HepG2 (cell line): ENCODE results near the gene MDP1. TPM values are rescaled to one million over a fixed set of nuclear protein-coding genes. Genes with fewer than 3 reads are reported as not detected.
"Not testable (repeated sequence)": the region's sequence is repeated elsewhere in the genome, so short reads cannot be mapped to it uniquely, and the experiment has no call there.

Source experiments
- ATAC-seq: fragments of 200-7000 bp; cut with Tn5 transposase; 3 replicates; pipeline ENCODE4 v1.9.1; 2020; ENCODE audit warnings: mild to moderate bottlenecking, moderate library complexity
- BruUV-seq: library from RNA; stranded (reverse); fragments of 400-500 nt; replicated peaks from 2 replicates; lab custom pipeline; 2021; lab: Mats Ljungman, UMichigan
- CTCF ChIA-PET: fragments of 300-600 bp; formaldehyde crosslinking; extraction: SDS; loops from one replicate; lab custom pipeline; 2021; ENCODE audit warnings: low total read pairs, inconsistent platforms, low intra/inter-chr PET ratio; lab: Yijun Ruan, JAX
- POLR2A ChIA-PET: fragments of 350-600 bp; sonication (Branson Sonifier 250); formaldehyde crosslinking; loops from one replicate; lab custom pipeline; 2020; ENCODE audit warnings: antibody characterized with exemption, inconsistent platforms; lab: Yijun Ruan, JAX
- DNase-seq: peaks from one replicate; pipeline ENCODE4 v3.0.0-alpha.2; 2015; ENCODE audit warnings: low spot score
- FAIRE-seq: peaks from 3 replicates; lab custom pipeline; 2011; peaks lifted over from hg19 to GRCh38; lab: Jason Lieb, UNC
- H2AFZ ChIP-seq: one replicate; pipeline ENCODE4 v1.6.1; 2011; ENCODE audit warnings: low read length, inconsistent platforms
- H3K27ac ChIP-seq: fragments of 300-600 bp; 3 replicates; pipeline ENCODE4 v1.8.0; 2011; ENCODE audit warnings: mixed run types, mild to moderate bottlenecking, mixed read lengths, low read length, inconsistent platforms; ENCODE audit not compliant: insufficient read depth; ENCODE audit errors: extremely low read length
- H3K27me3 ChIP-seq, 2 experiments: fragments of 200-600 bp in 1 of 2; 2 replicates in 1 of 2; 3 replicates in 1 of 2; pipeline versions ENCODE4 v1.6.0 to v1.8.0; 2011; ENCODE audit warnings: low read length in 2 of 2, mild to moderate bottlenecking in 2 of 2, moderate library complexity in 2 of 2, inconsistent platforms in 1 of 2; ENCODE audit not compliant: insufficient read depth in 2 of 2, control insufficient read depth in 1 of 2
- H3K36me3 ChIP-seq, 2 experiments: fragments of 200-600 bp in 1 of 2; replicated peaks in 1 of 2; 2 replicates in 1 of 2; 3 replicates in 1 of 2; pipeline versions ENCODE4 v1.5.1 to v1.8.0; 2011; ENCODE audit warnings: low read length in 2 of 2, inconsistent platforms in 1 of 2; ENCODE audit not compliant: insufficient read depth in 2 of 2, control insufficient read depth in 1 of 2
- H3K4me1 ChIP-seq: 2 replicates; pipeline ENCODE4 v1.5.1; 2012; ENCODE audit warnings: low read length, inconsistent platforms; ENCODE audit not compliant: insufficient read depth
- H3K4me2 ChIP-seq: 2 replicates; pipeline ENCODE4 v1.6.0; 2011; ENCODE audit warnings: low read depth, low read length, inconsistent platforms
- H3K4me3 ChIP-seq, 3 experiments: fragments of 200-600 bp in 1 of 3; sonication (generic), shearing (Covaris generic) in 1 of 3; replicated peaks in 1 of 3; 2 replicates each; pipeline ENCODE4 v1.5.1; 2011 to 2016; ENCODE audit warnings: low read length in 3 of 3, inconsistent platforms in 2 of 3, low read depth in 2 of 3, mild to moderate bottlenecking in 2 of 3, control low read depth in 1 of 3, mixed read lengths in 1 of 3; ENCODE audit not compliant: insufficient read depth in 1 of 3
- H3K79me2 ChIP-seq: one replicate; pipeline ENCODE4 v1.6.1; 2011; ENCODE audit warnings: low read length, inconsistent platforms; ENCODE audit not compliant: insufficient read depth
- H3K9ac ChIP-seq: 2 replicates; pipeline ENCODE4 v1.6.0; 2011; ENCODE audit warnings: mild to moderate bottlenecking, low read depth, low read length, inconsistent platforms; ENCODE audit not compliant: insufficient read depth
- H3K9me3 ChIP-seq: 2 replicates; pipeline ENCODE4 v1.5.1; 2012; ENCODE audit warnings: mild to moderate bottlenecking, low read length
- H4K20me1 ChIP-seq: 2 replicates; pipeline ENCODE4 v1.6.0; 2011; ENCODE audit warnings: inconsistent platforms, mild to moderate bottlenecking, low read length, moderate library complexity; ENCODE audit not compliant: insufficient read depth
- ZMYM3 ChIP-seq: sonication (generic); formaldehyde crosslinking; IDR thresholded peaks from 2 replicates; pipeline ENCODE4 v1.5.1; 2020; ENCODE audit warnings: mild to moderate bottlenecking, missing genetic modification reagents
- ZNF121 ChIP-seq: sonication (generic); formaldehyde crosslinking; IDR thresholded peaks from 2 replicates; pipeline ENCODE4 v1.5.0; 2020; ENCODE audit warnings: mild to moderate bottlenecking, missing genetic modification reagents
- ZNF280B ChIP-seq: sonication (generic); formaldehyde crosslinking; IDR thresholded peaks from 2 replicates; pipeline ENCODE4 v1.5.0; 2020; ENCODE audit warnings: missing genetic modification reagents, mild to moderate bottlenecking, borderline replicate concordance
- WGBS: methylation state at CpG from one replicate; pipeline ENCODE4 v1.1.6; 2017; ENCODE audit warnings: low lambda C conversion rate; 5-methylcytosine and 5-hydroxymethylcytosine counted together
- in situ Hi-C: cut with HindIII; loops from 2 replicates; pipeline ENCODE4 v1.10.0; 2017; ENCODE audit warnings: low pct_unique_long_range_greater_than_20kb; ENCODE audit not compliant: extremely low pct_ligation_motif_present
- intact Hi-C: fragments of 100-400 bp; cut with micrococcal nuclease; formaldehyde crosslinking; loops from one replicate; pipeline ENCODE4 v1.10.0; 2022; ENCODE audit not compliant: unreplicated experiment
- polyA plus RNA-seq, 8 experiments: library from polyadenylated mRNA; depleted of rRNA in 3 of 8; stranded (reverse) in 7 of 8; unstranded in 1 of 8; fragments of >200 nt; fragmentation: Illumina TruSeq in 4 of 8; extraction: Trizol in 4 of 8; gene quantifications; 2 replicates each; pipeline versions ENCODE4 v1.2.1 to v1.2.3, GENCODE V29; 2011 to 2016; ENCODE audit warnings: low read depth in 4 of 8, missing spikeins in 1 of 8, mixed read lengths in 1 of 8; ENCODE audit not compliant: insufficient read depth in 1 of 8
- total RNA-seq, 5 experiments: library from RNA; depleted of rRNA; stranded (reverse); fragments of >200 nt; fragmentation: Illumina TruSeq; extraction: Trizol; gene quantifications; 2 replicates each; pipeline ENCODE4 v1.2.3, GENCODE V29; 2016; ENCODE audit warnings: low read depth in 1 of 5
- TF ChIP-seq, protein P1 (sequence below), 2 experiments: fragments of 450-650 bp in 1 of 2; sonication (generic) in 1 of 2; formaldehyde crosslinking in 1 of 2; IDR thresholded peaks; 2 replicates each; pipeline versions ENCODE4 v1.6.1 to v1.8.0; 2016 to 2022; ENCODE audit warnings: antibody characterized with exemption in 1 of 2, mild to moderate bottlenecking in 1 of 2, missing genetic modification reagents in 1 of 2

The MDP1 gene
- total and polyA plus RNA-seq, 2 of the 13 experiments (the other 11 are each of a cell fraction or from before 2014, with no cell fraction given) = 44.1 to 48.7 TPM

DNA sequence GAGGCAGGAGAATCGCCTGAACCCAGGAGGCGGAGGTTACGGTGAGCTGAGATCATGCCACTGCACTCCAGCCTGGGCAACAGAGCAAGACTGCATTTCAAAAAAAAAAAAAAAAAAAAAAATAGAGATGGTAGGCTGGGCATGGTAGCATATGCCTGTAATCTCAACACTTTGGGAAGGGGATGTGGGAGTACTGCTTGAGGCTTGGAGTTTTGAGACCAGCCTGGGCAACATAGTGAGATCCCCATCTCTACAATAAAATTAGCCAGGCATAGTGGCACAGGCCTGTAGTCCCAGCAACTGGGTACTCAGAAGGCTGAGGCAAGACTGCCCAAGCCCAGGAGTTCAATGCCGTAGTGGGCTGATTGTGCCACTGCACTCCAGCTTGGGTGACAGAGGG, 7.1 kb upstream of the MDP1 start:
- H3K27me3 ChIP-seq, H4K20me1 ChIP-seq, H3K9ac ChIP-seq, in situ Hi-C loops, H3K4me3 ChIP-seq, H2AFZ ChIP-seq, H3K27ac ChIP-seq, FAIRE-seq, CTCF ChIA-PET, intact Hi-C loops, H3K9me3 ChIP-seq, BruUV-seq, H3K4me2 ChIP-seq, DNase-seq: not testable (repeated sequence)
- TF ChIP-seq ZNF121 (peak; percentile 75; the same call in 1 of the 2 replicates), ZNF280B (peak; percentile 72; the same call in 1 of the 2 replicates), ZMYM3 (CRISPR knock-in tag) (peak; percentile 52)
- TF ChIP-seq, protein P1, sequence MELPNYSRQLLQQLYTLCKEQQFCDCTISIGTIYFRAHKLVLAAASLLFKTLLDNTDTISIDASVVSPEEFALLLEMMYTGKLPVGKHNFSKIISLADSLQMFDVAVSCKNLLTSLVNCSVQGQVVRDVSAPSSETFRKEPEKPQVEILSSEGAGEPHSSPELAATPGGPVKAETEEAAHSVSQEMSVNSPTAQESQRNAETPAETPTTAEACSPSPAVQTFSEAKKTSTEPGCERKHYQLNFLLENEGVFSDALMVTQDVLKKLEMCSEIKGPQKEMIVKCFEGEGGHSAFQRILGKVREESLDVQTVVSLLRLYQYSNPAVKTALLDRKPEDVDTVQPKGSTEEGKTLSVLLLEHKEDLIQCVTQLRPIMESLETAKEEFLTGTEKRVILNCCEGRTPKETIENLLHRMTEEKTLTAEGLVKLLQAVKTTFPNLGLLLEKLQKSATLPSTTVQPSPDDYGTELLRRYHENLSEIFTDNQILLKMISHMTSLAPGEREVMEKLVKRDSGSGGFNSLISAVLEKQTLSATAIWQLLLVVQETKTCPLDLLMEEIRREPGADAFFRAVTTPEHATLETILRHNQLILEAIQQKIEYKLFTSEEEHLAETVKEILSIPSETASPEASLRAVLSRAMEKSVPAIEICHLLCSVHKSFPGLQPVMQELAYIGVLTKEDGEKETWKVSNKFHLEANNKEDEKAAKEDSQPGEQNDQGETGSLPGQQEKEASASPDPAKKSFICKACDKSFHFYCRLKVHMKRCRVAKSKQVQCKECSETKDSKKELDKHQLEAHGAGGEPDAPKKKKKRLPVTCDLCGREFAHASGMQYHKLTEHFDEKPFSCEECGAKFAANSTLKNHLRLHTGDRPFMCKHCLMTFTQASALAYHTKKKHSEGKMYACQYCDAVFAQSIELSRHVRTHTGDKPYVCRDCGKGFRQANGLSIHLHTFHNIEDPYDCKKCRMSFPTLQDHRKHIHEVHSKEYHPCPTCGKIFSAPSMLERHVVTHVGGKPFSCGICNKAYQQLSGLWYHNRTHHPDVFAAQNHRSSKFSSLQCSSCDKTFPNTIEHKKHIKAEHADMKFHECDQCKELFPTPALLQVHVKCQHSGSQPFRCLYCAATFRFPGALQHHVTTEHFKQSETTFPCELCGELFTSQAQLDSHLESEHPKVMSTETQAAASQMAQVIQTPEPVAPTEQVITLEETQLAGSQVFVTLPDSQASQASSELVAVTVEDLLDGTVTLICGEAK (IDR thresholded peaks at IDR 0.05) = not testable (repeated sequence)
- TF ChIP-seq, protein P1 (CRISPR knock-in tag; IDR thresholded peaks at IDR 0.05) = 0 out of 2 replicates have a peak, but pooled peaks have one; percentile 39
- peaks cover 10% of the 10 kb centered on the region; the same call in 1 of the 2 replicates for H3K4me1 ChIP-seq
- peaks cover 4 to 12% of the 10 kb centered on the region in 2 experiments; a peak in 4 of 5 replicates for H3K36me3 ChIP-seq
- 96% methylated on average over 4 of the region's 4 CpGs for WGBS
- peak; percentile 30; the same call in 2 of the 3 replicates for ATAC-seq
- peaks cover 69% of the 10 kb centered on the region for H3K79me2 ChIP-seq
- POLR2A ChIA-PET = interaction anchor here (0.6 to 4.4 kb wide), 6 partner anchors 9 to 207 kb away, joined by 3 to 21 read pairs (median 3); partner anchors contain the start of genes CHMP4A, CIDEB, DHRS1 and NOP9
